Stimulated activated CD4-positive, alpha-beta T cell treated with anti-CD3 and anti-CD28 coated beads, TNF-alpha, amount 100 ng/mL, for 4 hours (primary cell): ENCODE data around the gene DYNC2H1.

ENCODE experiments used
- DNase-seq, 3 experiments: peaks; one replicate each; pipeline ENCODE4 v3.0.0-alpha.2; 2020; ENCODE audit warnings: low read depth in 3 of 3

Gene DYNC2H1

DNA sequence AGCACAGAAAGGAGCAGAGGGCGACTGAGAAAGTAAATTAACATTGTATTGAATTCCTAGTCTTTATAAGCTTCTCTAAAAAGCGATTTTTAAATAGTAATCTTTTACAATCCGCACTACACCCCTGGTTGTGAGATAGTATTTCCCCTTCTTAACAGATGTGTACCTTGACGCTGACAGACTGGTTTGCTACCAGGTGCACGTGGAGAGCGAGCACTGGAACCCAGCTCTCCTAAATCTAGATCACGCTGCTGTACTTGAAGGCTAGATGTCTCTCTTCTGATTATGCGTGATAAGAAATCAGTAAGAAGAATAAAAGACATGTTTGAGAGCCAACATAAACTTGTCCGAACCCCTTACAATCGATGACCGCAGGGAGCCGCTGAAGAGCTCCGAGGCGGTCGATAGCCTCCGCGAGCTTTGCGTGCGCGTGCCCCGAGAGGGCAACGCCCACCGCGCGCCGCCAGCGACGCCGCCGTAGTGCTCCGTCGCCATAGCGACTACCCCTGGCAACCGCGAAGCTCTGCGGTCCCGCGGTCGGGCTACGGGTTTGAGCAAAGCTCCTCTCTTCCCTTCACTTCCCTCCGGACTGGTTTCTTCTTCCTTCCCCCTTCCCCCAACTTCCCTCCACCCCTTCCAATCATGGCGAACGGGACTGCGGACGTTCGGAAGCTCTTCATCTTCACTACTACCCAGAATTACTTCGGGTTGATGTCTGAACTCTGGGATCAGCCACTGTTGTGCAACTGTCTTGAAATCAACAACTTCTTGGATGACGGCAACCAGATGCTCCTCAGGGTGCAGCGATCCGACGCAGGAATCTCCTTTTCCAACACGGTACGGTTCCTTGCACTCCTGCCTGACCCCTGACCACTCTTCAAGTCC, at the start of gene DYNC2H1:
TSS of gene DYNC2H1 (plus strand) at position 494 of the 885 bp plus-strand sequence. CDS start at position 643, 149 bp downstream.
- peak; percentile 73 to 81 (median 73) for DNase-seq

DNA sequence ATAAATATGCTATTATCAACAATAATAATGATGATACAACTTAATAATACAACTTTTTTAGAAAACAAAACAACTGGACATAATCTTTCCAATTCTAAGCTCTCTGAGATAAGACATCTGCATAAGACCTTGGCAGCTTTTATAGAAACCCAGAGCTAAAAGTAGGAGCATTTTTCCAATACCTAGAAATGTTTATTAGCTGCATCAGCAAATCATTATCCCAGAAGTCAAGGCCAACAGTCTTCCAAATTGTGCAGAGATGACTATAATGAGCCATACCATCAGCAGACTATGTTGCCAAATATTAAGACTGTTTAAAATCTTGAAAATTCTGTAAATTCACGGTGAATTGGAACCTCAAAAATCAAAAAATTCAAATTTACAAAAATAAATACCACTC, 47.6 kb upstream of the DYNC2H1 start:
- no peak for DNase-seq

DNA sequence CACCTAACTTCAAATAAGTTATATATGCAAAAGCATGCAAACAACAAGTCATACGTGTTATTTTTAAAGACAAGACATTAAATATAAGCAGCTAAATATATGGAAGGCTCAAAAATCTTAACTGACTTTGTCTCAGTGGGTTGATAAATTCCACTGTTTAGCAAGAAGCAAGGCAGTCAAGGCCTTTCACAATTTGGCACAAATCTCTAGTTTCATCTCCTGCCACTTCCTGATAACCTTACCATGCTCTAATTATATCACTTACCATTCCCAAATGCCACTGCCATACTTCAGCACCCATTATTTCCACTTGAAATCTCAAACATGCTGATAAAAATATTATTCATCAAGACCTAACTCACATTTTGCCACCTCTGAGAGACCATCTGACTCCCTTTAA, 42.1 kb upstream of the DYNC2H1 start:
- DNase-seq, result no peak

- no peak for DNase-seq
Observed at GRCh38 chr11:103069367-103069766, 39.9 kb upstream of the DYNC2H1 start.

DNA sequence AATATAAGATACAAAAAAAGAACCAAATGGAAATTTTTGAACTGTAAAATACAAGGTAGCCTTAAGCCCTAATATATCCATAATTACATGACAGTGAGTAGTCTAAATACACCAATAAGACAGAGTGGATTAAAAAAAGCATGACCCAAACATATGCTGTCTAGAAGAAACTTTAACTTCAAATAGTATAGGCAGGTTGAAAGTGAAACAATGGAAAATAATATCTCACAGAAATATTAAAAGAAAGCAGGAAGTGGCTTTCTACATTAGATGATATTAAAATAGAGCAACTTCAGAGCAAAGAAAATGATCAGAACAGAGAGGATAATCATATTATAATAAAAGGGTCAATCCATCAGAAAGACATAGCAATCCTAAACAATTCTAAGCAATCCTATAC, 39.1 kb upstream of the DYNC2H1 start:
- no peak for DNase-seq

GRCh38 chr11:103071008-103071407, 38.2 kb upstream of the DYNC2H1 start:
- no peak for DNase-seq

DNA sequence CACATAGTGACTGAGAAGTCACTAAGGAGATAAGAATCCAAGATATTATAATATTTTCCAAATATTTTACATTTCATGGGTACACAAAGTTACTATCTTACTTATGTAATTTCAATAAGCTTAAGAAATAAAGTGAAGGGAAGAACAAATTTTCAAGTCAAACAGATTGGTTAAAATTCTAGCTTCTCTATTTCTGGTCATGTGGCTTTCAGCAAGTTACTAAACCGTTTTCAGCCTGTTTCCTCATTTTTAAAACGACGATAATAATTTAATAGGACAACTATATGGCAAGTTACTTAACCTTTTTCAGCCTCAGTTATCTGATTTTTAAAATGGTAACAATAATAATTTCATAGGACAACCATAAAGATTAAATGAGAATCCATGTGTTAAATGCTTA, 32.9 kb upstream of the DYNC2H1 start:
- DNase-seq, result no peak

GRCh38 chr11:103077554-103077953, 31.7 kb upstream of the DYNC2H1 start:
- no peak for DNase-seq

DNA sequence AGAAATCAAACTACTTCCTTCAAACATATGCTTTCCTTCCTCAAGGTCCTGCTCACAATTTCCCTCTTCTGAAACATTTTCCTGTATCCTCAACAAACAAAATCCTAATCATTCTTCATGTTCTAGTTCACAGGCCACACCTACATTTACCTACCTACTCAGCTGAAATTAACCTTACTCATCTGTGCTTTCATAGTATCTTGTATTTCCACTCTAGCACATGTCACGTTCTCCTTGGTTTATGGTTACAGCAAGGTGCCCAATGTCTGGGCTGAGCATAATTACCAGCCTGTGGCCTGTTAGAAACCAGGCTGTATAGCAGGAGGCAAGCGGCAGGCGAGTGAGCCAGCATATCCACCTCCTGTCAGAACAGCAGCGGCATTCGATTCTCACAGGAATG, 30.5 kb upstream of the DYNC2H1 start:
- DNase-seq, result no peak

- no peak for DNase-seq
Observed at GRCh38 chr11:103079833-103080232, 29.4 kb upstream of the DYNC2H1 start.

DNA sequence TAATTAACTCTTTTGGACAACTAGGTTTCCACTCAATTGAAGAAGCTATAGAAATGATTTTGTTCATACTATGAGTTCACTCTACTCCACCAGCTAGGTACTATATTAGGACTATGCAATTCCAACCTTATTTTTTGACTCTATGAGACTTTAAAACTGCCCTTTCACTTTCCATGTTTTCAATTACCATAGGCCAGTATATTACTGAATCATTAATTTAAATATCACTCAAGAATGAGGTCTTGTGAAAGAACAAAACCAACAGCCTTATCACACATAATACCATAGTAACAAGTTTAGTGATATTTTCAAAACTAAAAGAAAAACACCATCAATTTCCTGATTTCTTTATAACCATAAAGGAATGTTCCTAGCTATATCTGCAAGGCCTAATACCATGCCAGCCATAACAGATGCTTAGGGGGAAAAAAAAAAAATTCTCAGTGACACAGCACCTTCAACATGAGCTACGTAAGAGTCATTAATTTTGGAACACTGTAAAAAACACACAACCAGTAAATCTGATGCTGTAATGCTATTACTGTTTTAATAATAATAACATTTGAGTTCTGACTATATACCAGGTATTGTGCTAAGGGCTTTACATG, 23.4 kb upstream of the DYNC2H1 start:
- no peak for DNase-seq

- no peak for DNase-seq
Observed at GRCh38 chr11:103086461-103086860, 22.8 kb upstream of the DYNC2H1 start.

- peak; percentile 23 to 44 (median 35) for DNase-seq
Observed at GRCh38 chr11:103091064-103091800, 18.0 kb upstream of the DYNC2H1 start.

DNA sequence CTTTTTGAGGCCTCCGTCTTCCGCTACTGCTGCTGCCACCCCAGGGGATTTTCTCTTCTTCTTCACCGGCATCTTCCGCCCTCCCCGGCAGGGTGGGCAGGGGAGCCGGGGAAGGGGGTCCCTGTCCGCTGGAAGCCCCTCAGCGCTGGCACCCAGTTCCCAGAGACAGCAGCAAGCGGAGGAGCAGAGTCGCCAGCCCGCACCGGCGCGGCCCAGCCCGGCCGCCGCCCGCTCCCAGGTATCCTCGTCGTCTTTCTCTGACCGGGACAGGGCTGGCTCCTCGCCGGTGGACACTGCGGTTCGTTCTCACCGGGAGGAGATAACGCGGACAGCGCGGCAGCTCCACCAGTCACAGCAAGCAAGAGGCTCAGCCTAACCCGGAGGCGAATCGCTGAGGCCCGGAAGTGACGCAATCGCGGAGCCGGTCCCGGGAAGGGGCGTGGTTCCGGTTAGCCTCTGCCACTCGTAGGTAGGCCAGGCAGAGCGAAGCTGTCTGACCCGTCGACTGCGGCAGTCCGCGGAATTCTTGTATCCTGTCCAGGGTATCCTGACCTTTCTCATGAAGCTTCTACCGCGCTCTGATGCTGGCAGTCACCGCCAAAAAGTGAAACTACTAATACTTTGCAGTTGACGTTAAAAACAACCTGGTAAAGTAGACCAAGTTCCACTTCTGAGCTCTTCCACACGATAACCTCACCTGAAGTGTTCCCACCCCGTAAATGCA, 17.3 kb upstream of the DYNC2H1 start, which contains the start of gene DCUN1D5:
TSS of gene DCUN1D5 (minus strand) at position 360 of the 724 bp plus-strand sequence. CDS start at position 72, 288 bp downstream.
- DNase-seq, result peak; percentile 91 to 93 (median 92)

DNA sequence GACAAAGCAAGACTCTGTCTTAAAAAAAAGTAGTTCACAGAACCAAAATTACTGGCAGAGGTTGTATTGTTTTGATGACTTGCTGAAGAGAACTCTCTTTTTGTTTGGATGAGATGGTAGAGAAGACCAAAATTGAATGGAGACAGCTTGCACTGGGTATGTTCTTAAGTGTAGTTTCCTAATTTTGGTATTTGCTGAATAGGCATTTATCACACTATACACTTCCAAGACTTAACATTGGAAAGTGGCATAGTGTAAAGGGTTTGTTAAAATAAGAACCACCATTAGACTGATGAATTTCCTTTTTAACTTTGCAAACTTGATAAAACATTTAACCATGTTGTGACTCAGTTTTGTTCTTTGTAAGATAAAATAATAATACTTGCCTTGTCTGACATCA, 11.9 kb upstream of the DYNC2H1 start:
- no peak for DNase-seq

GRCh38 chr11:103109818-103110388, 677 bp downstream of the DYNC2H1 start:
- DNase-seq, result no peak

- no peak for DNase-seq
Observed at GRCh38 chr11:103110391-103110790, 1.2 kb downstream of the DYNC2H1 start.

- DNase-seq, result no peak
Observed at GRCh38 chr11:103111400-103111799, 2.2 kb downstream of the DYNC2H1 start.

DNA sequence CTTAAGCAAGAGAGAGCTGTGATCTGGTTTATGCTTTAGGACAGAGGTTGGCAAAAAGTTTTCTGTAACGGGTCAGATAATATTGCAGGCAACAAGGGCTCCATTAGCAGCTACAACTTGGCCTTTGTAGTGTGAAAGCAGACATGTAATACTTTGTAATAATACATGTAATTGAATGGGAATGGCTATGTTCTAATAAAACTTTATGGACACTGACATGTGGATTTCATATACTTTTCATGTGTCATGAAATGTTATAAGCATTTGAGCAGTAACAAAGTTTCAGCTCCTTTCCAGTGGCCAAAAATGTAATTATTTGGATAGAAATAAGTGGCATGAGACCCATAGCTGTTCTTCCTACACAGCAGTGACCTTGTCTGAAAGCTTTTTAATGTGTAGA, 3.1 kb downstream of the DYNC2H1 start:
- DNase-seq, result no peak

DNA sequence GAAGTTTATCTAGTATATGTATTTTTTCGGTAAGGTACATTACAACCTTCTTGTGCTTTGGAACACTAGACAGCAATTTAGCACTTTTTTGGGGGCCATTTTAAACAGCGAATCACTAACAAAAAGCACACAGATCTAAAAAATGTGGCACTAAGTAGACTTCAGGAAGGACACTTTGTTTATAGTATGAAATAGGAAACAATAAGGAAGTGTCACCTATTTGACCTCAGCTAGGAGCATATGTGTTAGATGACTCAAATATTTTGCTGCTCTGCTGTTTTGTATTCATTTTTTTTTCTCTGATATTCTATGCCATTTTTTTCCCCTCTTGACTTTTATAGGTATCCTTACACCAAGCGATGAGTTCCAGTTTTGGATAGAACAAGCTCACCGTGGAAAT, 5.6 kb downstream of the DYNC2H1 start:
- DNase-seq, result no peak

- DNase-seq, result no peak
Observed at GRCh38 chr11:103125462-103125861, 16.2 kb downstream of the DYNC2H1 start.
